ENCODE data around the gene OR1E1.
"Not testable (repeated sequence)": the region's sequence is repeated elsewhere in the genome, so short reads cannot be mapped to it uniquely, and the experiment has no call there.

The OR1E1 gene

GRCh38 chr17:3381957-3382356 lies 16.3 kb downstream of the OR1E1 start:
- TF ChIP-seq ZNF274 (IDR thresholded peaks at IDR 0.05; ENCODE audit: low read depth, low read length) = no peak
- H3K4me3 ChIP-seq (ENCODE audit: low read length) = no peak overlapping the region

DNA sequence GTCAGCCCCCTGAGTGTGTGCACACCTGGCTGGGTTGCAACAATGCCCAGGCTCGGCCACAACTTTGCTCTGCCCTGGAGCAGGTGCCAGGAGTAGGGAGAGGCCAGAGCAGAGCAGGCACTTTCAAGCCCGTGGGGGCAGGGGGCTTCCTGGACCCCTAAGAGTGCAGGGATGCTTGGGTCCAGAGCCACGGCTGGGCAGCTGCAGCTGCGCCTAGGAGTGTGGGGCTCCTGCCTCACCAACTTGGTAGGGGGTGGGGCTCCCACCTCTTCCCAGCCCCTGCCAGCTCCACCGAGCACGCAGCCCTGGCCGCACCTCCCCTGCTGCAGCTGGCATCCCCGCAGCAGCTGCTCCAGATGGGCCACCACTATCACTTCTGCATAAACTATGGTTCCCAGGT lies 19.9 kb downstream of the OR1E1 start:
- TF ChIP-seq ZNF274 (IDR thresholded peaks at IDR 0.05; ENCODE audit: low read depth, low read length) = no peak
- H3K4me3 ChIP-seq (ENCODE audit: low read length) = no peak overlapping the region

- not testable (repeated sequence) for H3K4me3 ChIP-seq (ENCODE audit: low read length)
Measured at GRCh38 chr17:3371167-3371566, 27.0 kb downstream of the OR1E1 start.
